ENCODE measurements around the gene DGKB.

DGKB gene

GRCh38 chr7:14673202-14673601, 229.3 kb downstream of the DGKB start:
- TF ChIP-seq CTCF (IDR thresholded peaks at IDR 0.05; ENCODE audit: low read depth, low read length), result no peak
- no peak overlapping the region for H3K4me3 ChIP-seq (ENCODE audit: low read depth, low read length)

GRCh38 chr7:14666913-14667312, 235.6 kb downstream of the DGKB start:
- H3K4me3 ChIP-seq (ENCODE audit: low read depth, low read length), result no peak overlapping the region
- TF ChIP-seq CTCF (IDR thresholded peaks at IDR 0.05; ENCODE audit: low read depth, low read length), result no peak

- no peak overlapping the region for H3K4me3 ChIP-seq (ENCODE audit: low read depth, low read length)
Measured at GRCh38 chr7:14666304-14666703, 236.2 kb downstream of the DGKB start.

GRCh38 chr7:14639801-14640200, 262.8 kb downstream of the DGKB start:
- TF ChIP-seq CTCF (IDR thresholded peaks at IDR 0.05; ENCODE audit: low read depth, low read length), result no peak
- H3K4me3 ChIP-seq (ENCODE audit: low read depth, low read length), result no peak overlapping the region

More at GRCh38 chr7:14666304-14666703, 236.2 kb downstream of the DGKB start:
- no peak for TF ChIP-seq CTCF (IDR thresholded peaks at IDR 0.05; ENCODE audit: low read depth, low read length)

- no peak overlapping the region for H3K4me3 ChIP-seq (ENCODE audit: low read depth, low read length)
- no peak for TF ChIP-seq CTCF (IDR thresholded peaks at IDR 0.05; ENCODE audit: low read depth, low read length)
Measured at GRCh38 chr7:14639329-14639728, 263.2 kb downstream of the DGKB start.

- TF ChIP-seq CTCF (IDR thresholded peaks at IDR 0.05; ENCODE audit: low read depth, low read length), result no peak
- H3K4me3 ChIP-seq (ENCODE audit: low read depth, low read length), result no peak overlapping the region
Measured at GRCh38 chr7:14637968-14638367, 264.6 kb downstream of the DGKB start.

GRCh38 chr7:14635955-14636354, 266.6 kb downstream of the DGKB start:
- no peak overlapping the region for H3K4me3 ChIP-seq (ENCODE audit: low read depth, low read length)
- TF ChIP-seq CTCF (IDR thresholded peaks at IDR 0.05; ENCODE audit: low read depth, low read length), result no peak

Data from WI38 (cell line).